LNCAP (cell line): ENCODE measurements around the gene PNMA8C.

Experiments used
- TF ChIP-seq, protein P1 (sequence below): fragments of 450-650 bp; IDR thresholded peaks from 2 replicates; pipeline ENCODE4 v1.5.1; 2017; ENCODE audit warnings: mild to moderate bottlenecking

The PNMA8C gene

DNA sequence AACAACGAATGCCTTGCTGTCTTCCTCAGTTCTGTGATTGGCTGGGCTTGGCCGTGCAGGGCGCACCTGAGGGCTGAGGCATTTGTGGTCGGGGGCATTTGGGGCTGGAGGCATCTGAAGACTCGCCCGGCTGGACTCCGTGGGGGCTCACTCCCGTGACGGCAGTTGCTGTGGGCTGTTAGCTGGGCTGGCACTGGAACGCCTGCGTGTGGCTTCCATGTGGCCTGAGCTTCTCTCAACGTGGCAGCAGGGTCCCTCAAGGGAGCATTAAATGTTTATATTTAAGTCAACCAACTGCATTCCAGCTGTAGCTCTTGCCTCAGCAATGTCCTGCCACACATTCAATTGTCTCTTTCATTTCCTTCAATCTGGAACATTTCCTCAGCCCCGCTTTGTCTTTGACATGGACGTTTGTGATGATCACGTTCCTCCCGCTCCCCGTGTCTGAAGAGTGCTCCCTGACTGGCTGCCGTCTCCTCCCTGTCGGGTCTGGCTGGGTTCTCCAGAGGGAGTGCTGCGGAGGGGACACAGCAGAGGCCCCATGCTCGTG lies 36.4 kb downstream of the PNMA8C start:
- TF ChIP-seq, protein P1, sequence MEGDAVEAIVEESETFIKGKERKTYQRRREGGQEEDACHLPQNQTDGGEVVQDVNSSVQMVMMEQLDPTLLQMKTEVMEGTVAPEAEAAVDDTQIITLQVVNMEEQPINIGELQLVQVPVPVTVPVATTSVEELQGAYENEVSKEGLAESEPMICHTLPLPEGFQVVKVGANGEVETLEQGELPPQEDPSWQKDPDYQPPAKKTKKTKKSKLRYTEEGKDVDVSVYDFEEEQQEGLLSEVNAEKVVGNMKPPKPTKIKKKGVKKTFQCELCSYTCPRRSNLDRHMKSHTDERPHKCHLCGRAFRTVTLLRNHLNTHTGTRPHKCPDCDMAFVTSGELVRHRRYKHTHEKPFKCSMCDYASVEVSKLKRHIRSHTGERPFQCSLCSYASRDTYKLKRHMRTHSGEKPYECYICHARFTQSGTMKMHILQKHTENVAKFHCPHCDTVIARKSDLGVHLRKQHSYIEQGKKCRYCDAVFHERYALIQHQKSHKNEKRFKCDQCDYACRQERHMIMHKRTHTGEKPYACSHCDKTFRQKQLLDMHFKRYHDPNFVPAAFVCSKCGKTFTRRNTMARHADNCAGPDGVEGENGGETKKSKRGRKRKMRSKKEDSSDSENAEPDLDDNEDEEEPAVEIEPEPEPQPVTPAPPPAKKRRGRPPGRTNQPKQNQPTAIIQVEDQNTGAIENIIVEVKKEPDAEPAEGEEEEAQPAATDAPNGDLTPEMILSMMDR: no peak

DNA sequence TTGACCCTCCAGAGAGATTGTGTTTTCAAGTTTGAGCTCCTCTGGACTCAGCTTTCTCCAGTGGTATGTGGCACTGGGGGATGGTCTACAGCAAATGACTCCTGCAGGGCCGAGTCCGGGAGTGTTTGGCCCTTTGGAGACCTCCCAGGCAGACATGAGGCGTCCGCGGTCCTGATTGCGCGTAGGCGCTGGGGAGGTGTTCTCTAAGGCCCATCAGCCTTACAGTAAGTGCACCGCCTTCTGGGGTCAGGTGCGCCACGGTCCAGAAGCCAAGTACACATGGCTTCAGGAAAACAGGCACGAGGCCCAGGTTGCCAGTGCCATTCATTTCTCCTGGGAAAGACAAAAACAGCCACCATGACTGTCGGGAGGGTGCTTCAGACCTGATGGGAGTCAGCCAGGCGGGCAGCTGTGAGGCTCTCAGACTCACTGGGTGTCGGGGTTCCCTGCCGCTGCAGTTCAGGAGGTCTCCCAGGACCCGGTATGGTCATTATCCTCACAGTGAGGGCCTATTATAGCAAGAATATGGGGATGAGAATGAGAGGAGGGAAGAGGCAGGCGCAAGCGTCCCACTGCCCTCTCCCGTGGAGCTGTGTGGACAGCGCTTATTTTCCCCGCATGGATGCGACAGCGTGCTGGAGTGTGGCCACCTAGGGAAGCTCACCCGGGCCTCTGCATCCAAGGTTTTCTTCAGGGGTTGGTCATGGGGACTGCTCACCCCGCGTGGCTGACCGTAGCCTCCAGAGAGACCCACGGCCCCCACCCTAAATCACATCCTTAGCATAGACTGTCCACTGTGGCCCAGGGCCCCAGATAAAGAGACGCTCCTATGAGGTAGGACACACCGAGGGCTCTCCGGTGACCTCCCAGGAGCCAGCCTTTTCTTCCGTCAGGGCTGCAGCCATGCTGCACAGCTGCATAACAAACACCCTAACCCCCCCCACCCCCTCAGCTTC lies 37.2 kb downstream of the PNMA8C start:
- TF ChIP-seq, protein P1: no peak

DNA sequence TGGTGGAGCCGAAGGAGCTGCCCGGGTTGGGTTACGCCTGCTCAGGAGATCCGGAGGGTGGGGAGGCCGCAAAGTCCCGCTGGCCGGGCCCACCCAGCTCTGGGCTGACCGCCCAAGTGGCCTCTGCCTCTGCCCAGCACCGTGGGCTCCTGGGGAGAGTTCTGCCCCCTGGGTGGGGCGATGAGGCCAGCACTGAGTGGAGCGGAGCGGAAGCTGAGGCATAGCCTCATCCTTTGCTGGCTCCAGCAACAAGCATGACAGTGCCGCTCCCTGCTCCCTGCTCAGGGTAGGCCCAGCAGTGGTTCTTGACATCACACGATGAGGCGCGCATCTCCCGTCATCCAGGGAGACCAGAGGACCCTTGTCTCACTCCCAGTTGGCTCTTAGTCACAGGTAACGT lies 37.9 kb downstream of the PNMA8C start:
- TF ChIP-seq, protein P1: no peak

DNA sequence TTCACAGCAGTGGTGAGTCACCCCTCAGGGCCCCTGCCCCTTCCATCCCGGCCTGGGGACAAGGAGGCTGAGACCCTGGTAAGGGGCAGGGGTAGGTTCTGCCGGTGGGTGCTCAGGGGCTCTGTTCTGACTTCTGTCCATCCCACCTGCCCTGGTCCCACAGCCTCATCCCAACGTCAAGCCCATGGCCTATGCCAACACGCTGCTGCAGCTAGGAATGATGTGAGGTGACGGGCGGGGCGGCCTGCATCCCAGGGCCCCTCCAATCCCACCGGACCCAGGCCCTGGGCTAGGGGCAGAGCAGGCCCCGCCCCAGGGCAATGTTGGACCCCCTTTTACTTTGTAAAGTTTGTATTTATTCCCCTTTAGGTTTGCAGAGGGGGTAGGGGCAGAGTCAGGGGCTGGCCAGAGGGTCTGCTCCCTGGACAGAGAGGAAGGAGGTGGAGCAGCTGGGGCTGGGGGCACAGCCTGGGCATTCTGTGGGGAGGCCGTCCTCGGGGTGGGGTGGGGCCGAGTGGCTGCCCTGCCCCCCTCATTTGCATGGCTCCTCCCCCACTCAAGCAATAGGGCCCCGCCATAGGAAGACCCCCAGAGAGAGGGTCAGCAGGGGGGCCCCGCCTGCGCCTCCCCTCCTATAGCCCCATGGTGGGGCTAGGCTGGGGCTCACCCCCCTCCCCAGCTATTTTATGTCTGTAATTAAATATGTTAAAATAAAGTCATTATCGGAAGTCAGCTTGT lies 38.4 kb downstream of the PNMA8C start:
- TF ChIP-seq, protein P1: no peak

DNA sequence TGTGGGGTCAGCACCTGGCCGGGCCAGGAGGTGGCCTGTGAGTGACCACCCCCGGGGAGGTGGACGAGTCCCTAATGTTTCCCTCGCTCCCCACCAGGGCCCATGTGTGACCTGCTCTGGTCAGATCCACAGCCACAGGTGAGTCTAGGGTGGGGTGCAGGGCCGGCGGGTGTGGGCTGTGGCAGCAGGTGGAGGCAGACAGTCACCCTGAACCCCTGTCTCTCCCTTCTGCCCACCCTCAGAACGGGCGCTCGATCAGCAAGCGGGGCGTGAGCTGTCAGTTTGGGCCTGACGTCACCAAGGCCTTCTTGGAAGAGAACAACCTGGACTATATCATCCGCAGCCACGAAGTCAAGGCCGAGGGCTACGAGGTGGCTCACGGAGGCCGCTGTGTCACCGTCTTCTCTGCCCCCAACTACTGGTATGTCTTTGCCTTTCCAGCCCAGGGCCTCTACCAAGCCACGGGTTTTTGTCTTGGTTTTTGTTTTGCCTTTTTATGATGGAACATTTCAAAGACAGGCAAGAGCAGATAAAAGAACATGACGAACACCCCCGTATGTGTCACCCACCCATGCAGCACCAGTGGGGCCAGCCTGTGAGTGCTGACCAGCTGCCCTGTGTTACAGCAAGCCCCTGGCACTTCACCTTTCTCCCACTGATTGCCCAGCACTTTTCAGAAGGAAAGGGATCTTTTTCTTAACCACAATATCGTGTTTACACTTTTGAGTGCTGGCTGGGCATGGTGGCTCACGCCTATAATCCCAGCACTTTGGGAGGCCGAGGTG lies 40.2 kb downstream of the PNMA8C start:
- TF ChIP-seq, protein P1: no peak

DNA sequence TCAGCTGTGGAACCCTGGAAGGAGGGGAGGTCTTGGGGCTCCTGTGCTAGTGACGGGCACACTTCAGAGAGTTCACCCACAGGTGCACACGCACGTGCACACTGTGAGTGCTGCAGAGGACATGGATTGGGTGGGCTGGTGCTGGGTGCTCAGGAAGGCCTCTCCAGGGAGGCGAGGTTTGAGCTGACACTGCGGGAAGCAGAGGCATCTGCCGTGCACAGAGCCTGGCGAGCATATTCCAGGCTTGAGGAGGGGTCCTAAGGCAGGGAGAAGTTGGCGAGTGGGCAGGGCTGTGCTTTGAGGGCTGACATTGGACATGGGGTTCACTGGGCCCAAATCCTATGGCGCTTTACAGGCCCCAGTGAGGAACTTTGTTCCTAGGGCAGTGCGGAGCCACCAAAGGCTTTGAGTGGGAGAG lies 41.0 kb downstream of the PNMA8C start:
- TF ChIP-seq, protein P1: no peak
